ENCODE data around the gene SH3D21.

Gene SH3D21

DNA sequence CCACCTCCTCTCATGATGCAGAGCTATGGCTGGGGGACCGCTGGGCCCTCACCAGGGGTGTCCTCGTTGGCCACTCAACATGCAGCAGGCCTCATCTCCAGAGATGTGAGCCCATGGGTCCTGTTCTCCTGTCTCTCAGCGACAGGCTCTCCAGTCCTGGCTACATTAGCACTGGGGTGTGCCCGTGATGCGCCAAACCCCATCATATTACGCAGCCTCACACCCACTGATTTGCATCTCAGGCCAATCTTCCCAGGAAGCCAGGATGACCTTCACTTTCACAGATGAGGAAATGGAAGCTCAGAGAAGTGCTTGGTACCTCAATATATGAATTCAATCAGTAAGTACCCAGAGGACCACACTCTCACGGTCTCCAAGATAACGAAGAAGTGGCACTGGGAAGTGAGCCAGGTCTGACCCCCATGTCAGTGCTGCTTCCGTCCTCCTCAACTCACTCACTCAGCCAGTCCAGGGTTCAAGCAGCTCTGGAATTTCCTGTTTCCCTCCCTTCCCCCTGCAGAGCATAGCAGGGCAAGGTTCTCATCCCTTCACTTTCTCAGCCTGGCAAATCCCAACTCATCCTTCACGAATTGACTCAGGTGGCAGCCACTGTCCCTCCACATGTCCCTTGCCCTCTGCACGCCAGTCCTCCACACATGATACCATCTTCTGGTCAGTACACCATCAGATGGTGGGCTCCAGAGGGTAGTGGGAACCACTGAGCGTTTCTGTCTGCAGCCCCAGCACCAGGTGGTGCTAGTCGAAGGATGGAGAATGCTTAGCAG lies 46.1 kb downstream of the SH3D21 start:
- H3K4me3 ChIP-seq (ENCODE audit: low read depth, low read length) = no peak overlapping the region
- TF ChIP-seq, protein P1, sequence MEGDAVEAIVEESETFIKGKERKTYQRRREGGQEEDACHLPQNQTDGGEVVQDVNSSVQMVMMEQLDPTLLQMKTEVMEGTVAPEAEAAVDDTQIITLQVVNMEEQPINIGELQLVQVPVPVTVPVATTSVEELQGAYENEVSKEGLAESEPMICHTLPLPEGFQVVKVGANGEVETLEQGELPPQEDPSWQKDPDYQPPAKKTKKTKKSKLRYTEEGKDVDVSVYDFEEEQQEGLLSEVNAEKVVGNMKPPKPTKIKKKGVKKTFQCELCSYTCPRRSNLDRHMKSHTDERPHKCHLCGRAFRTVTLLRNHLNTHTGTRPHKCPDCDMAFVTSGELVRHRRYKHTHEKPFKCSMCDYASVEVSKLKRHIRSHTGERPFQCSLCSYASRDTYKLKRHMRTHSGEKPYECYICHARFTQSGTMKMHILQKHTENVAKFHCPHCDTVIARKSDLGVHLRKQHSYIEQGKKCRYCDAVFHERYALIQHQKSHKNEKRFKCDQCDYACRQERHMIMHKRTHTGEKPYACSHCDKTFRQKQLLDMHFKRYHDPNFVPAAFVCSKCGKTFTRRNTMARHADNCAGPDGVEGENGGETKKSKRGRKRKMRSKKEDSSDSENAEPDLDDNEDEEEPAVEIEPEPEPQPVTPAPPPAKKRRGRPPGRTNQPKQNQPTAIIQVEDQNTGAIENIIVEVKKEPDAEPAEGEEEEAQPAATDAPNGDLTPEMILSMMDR (IDR thresholded peaks at IDR 0.05; ENCODE audit: low read depth, low read length) = no peak
- TF ChIP-seq, protein P2, sequence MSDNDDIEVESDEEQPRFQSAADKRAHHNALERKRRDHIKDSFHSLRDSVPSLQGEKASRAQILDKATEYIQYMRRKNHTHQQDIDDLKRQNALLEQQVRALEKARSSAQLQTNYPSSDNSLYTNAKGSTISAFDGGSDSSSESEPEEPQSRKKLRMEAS (IDR thresholded peaks at IDR 0.05; ENCODE audit: low read depth, low read length) = no peak
- TF ChIP-seq POLR2A (IDR thresholded peaks at IDR 0.05; ENCODE audit: extremely low read depth, insufficient read length) = no peak
- no peak for TF ChIP-seq MYC (IDR thresholded peaks at IDR 0.05; ENCODE audit: low read depth, low read length)
- DNase-seq (ENCODE audit: low read depth) = no peak

DNA sequence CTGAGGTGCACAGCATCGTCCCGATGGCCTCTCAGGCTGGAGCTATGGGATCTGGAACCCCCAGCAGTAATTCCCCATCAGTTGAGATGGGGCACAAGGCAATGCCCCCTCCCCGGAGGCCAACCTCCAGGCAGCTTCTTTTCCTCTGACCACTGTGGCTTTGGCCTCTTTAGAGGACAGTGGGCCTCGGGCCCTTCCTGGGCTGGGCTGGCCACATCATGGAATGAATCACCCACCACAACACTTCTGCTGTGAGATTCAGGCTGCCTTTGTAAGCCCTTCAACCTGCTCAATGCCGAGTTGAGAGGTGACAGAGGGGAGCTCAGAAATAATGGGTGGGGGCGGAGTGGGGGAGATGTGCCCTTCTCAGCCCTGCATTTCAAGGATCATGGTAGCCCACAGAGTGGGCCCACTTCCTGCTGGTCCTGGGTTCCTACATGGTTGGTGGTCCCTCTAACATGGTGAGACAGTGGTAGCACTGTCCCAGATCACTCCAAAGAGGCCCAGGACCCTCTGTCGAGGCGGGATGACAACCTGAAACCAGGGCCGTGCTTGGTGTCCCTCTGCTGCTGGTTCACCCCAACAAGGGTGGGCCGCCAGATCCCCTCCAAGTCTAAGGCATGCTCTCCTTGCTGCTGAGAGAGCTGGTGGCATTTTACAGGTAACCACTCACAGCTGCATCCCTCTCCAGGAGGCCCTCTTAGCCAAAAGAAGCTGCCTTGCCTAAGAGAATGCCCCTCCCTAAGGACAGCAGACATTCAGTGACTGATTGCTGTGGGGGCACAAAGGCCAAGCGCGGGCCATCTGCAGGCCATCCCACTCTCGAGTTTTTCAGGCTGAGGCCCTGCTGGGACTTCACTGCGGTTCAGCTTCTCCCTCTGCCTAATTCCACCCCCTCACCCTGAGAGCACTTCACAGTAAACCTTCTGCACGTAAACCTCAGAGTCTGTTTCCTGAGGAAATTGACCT lies 47.0 kb downstream of the SH3D21 start:
- H3K4me3 ChIP-seq (ENCODE audit: low read depth, low read length) = no peak overlapping the region
- TF ChIP-seq, protein P2 (IDR thresholded peaks at IDR 0.05; ENCODE audit: low read depth, low read length) = no peak
- TF ChIP-seq MYC (IDR thresholded peaks at IDR 0.05; ENCODE audit: low read depth, low read length) (no peak), POLR2A (IDR thresholded peaks at IDR 0.05; ENCODE audit: extremely low read depth, insufficient read length) (no peak)
- TF ChIP-seq, protein P1 (IDR thresholded peaks at IDR 0.05; ENCODE audit: low read depth, low read length) = no peak
- DNase-seq (ENCODE audit: low read depth) = no peak

DNA sequence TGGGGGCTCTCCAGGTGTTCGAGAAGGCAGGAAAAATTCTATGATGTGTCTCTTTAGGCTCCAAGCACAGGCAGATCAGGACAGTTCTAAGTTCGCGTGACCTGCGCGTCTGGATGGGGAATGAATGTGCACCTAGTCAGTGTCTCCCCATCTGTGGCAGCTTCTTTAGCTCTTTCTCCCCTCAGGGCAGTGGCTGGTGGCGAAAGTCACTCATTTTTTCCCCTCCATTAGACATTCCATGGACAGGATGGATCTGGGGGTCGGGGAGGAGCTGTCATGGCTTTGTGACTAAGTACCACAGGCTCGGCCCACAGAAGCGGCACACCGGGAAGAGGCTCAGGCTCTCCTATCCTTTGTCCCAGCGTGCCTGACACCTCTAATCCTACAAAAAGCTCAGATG lies 48.3 kb downstream of the SH3D21 start:
- no peak overlapping the region for H3K4me3 ChIP-seq (ENCODE audit: low read depth, low read length)
- TF ChIP-seq POLR2A (IDR thresholded peaks at IDR 0.05; ENCODE audit: extremely low read depth, insufficient read length) = no peak
- TF ChIP-seq MYC (IDR thresholded peaks at IDR 0.05; ENCODE audit: low read depth, low read length) = no peak
- TF ChIP-seq, protein P1 (IDR thresholded peaks at IDR 0.05; ENCODE audit: low read depth, low read length) = no peak
- TF ChIP-seq, protein P2 (IDR thresholded peaks at IDR 0.05; ENCODE audit: low read depth, low read length) = no peak
- no peak for DNase-seq (ENCODE audit: low read depth)

DNA sequence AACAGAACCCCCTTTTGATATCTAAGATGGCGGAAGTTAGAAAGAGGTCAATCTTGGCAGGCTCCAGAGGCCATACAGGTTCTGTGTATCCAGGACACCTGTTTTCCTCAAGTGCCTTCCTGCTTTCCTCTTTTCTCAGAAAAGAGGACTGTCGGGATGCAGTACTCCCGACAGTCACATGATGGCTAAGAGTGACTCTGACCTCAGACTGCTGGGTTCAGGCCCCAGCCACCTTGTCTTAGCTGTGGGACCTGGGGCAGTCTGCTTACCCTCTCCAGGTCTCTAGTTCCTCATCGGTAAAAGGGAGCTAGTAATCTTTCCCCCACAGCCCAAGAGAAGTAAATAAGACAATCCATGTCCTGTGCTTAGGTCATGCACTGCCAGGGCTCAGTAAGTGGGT lies 49.6 kb downstream of the SH3D21 start:
- H3K4me3 ChIP-seq (ENCODE audit: low read depth, low read length) = no peak overlapping the region
- no peak for DNase-seq (ENCODE audit: low read depth)
- TF ChIP-seq, protein P1 (IDR thresholded peaks at IDR 0.05; ENCODE audit: low read depth, low read length) = no peak
- TF ChIP-seq, protein P2 (IDR thresholded peaks at IDR 0.05; ENCODE audit: low read depth, low read length) = no peak
- TF ChIP-seq POLR2A (IDR thresholded peaks at IDR 0.05; ENCODE audit: extremely low read depth, insufficient read length) (no peak), MYC (IDR thresholded peaks at IDR 0.05; ENCODE audit: low read depth, low read length) (no peak)

DNA sequence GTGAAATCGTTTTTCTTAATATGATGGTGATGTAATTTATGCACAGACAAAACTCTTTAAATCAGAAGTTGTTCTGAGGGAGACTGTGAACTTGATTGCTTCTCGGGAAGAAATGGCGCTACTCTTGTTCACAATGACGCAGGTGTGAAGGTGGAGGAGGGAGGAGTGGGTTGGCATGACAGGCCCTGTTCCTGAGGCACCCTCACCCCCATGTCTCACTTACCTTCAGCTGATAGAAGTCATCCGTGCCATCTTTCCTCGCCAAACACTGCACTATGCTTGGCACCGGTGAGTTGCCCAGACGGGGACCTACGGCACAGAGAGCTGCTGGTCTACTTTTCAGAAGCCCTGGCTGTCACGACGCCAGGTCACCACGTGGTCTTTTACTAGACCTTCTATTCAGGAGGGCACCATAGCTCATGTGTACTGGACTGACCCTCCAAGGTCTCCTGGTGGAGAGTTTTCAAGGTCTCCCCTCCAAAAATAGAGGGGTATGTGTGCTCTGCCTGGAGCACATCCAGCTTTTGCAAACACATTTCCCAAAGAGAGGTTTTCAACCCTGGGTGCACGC lies 52.4 kb downstream of the SH3D21 start:
- no peak overlapping the region for H3K4me3 ChIP-seq (ENCODE audit: low read depth, low read length)
- DNase-seq (ENCODE audit: low read depth) = no peak
- no peak for TF ChIP-seq MYC (IDR thresholded peaks at IDR 0.05; ENCODE audit: low read depth, low read length)

Data from NB4 (cell line).